Measurements from ENCODE around the gene GRIN2C. TPM values are rescaled to one million over a fixed set of nuclear protein-coding genes. Genes with fewer than 3 reads are reported as not detected.

The GRIN2C gene
- total RNA-seq, 1 experiment from 2014 or later, result 0.44 TPM

DNA sequence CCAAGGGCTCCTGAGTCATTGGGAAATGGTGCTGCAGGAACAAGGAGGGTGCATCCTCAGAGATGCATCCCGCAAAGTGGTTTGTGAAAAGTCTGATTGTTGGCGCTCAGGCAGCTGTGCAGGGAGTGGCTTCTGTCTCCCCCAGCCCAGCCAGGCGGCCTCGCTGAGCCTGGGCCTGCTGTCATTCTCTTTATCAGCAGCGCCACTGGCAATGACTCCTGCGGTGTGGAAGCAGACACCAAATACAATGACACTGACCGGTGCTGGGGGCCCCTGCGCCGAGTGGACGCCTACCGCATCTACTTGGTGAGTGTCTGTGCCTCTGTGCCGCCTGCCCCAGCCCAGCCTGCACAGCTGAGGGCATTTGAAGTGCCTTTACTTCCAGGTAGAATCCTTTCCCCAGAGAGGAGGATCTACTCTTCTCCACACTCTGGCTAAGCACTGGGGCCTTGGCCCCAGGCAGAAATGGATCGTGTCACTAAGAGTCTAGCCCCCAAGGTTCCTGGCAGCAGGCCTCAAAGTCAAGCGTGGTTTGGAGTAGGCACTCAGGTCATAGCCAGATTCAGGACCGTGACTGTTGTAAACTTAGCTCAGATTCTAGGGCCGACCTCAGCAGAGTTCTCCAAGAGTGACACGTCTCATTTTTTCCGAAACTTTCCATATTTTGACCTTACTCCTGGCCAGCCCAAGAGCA, 64.2 kb downstream of the GRIN2C start:
- H2BK5ac ChIP-seq (ENCODE audit: insufficient read length, low read length), result no peak overlapping the region
- H3K9ac ChIP-seq (ENCODE audit: extremely low read depth, insufficient read length, low read length), result no peak overlapping the region
- H2BK12ac ChIP-seq (ENCODE audit: insufficient read length, low read depth, low read length), result no peak overlapping the region
- H3K27ac ChIP-seq (ENCODE audit: insufficient read length, low read depth, low read length), result no peak overlapping the region
- H3K23me2 ChIP-seq (ENCODE audit: insufficient read length, low read depth, low read length, poor library complexity, severe bottlenecking), result no peaks in the 10 kb centered on the region
- H3K4ac ChIP-seq (ENCODE audit: low read depth, low read length), result no peak overlapping the region
- no peaks in the 10 kb centered on the region for H4K20me1 ChIP-seq (ENCODE audit: control insufficient read depth, insufficient read depth, insufficient read length)
- H3K9me3 ChIP-seq (ENCODE audit: control insufficient read depth, low read depth, low read length), result no peaks in the 10 kb centered on the region
- H3K27me3 ChIP-seq (ENCODE audit: insufficient read depth, low read length), result no peaks in the 10 kb centered on the region
- no peaks in the 10 kb centered on the region for H3K79me1 ChIP-seq (ENCODE audit: insufficient read depth, low read depth, low read length, poor library complexity, severe bottlenecking)
- no peaks in the 10 kb centered on the region for H3K4me1 ChIP-seq (ENCODE audit: insufficient read depth, low read length)
- no peak overlapping the region for H3K4me3 Mint-ChIP-seq
- H3K4me1 Mint-ChIP-seq, result peaks cover 0 to under 1% of the 10 kb centered on the region in 2 experiments; a peak in 2 of 4 replicates
- no peak overlapping the region for H2AK5ac ChIP-seq (ENCODE audit: insufficient read length, low read length)
- H3K23ac ChIP-seq (ENCODE audit: insufficient read length, low read depth, low read length), result no peak overlapping the region
- TF ChIP-seq, protein P1, sequence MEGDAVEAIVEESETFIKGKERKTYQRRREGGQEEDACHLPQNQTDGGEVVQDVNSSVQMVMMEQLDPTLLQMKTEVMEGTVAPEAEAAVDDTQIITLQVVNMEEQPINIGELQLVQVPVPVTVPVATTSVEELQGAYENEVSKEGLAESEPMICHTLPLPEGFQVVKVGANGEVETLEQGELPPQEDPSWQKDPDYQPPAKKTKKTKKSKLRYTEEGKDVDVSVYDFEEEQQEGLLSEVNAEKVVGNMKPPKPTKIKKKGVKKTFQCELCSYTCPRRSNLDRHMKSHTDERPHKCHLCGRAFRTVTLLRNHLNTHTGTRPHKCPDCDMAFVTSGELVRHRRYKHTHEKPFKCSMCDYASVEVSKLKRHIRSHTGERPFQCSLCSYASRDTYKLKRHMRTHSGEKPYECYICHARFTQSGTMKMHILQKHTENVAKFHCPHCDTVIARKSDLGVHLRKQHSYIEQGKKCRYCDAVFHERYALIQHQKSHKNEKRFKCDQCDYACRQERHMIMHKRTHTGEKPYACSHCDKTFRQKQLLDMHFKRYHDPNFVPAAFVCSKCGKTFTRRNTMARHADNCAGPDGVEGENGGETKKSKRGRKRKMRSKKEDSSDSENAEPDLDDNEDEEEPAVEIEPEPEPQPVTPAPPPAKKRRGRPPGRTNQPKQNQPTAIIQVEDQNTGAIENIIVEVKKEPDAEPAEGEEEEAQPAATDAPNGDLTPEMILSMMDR (conservative IDR thresholded peaks at IDR 0.05), result no peak
- H3K14ac ChIP-seq (ENCODE audit: insufficient read depth, low read length), result no peak overlapping the region
- H3T11ph ChIP-seq (ENCODE audit: low read length), result no peak overlapping the region
- no peaks in the 10 kb centered on the region for H3K9me3 Mint-ChIP-seq
- H3K18ac ChIP-seq (ENCODE audit: insufficient read length, low read depth, low read length), result no peak overlapping the region
- H4K91ac ChIP-seq (ENCODE audit: insufficient read length, low read depth, low read length), result no peak overlapping the region
- H2AFZ ChIP-seq (ENCODE audit: low read length), result no peak overlapping the region
- WGBS (ENCODE audit: extremely low coverage, insufficient read length, low lambda C conversion rate), result no CpG with 5 or more reads among the region's 18 CpGs
- H3K56ac ChIP-seq (ENCODE audit: insufficient read length, low read depth, low read length), result no peak overlapping the region
- no peak for DNase-seq
- H4K5ac ChIP-seq (ENCODE audit: insufficient read length, low read depth, low read length), result no peak overlapping the region
- no peaks in the 10 kb centered on the region for H3K27me3 Mint-ChIP-seq (ENCODE audit: low read depth)
- H3K4me2 ChIP-seq (ENCODE audit: insufficient read depth, insufficient read length, low read length), result no peak overlapping the region
- H2BK120ac ChIP-seq (ENCODE audit: low read depth, low read length, poor library complexity, severe bottlenecking), result no peak overlapping the region
- no peak overlapping the region for H2BK15ac ChIP-seq (ENCODE audit: low read depth, low read length)
- H4K8ac ChIP-seq (replicated peaks; ENCODE audit: insufficient read length, low read depth, low read length), result no peak overlapping the region
- H3K79me2 ChIP-seq (ENCODE audit: insufficient read depth, low read length), result no peaks in the 10 kb centered on the region
- no peak overlapping the region for H3K27ac Mint-ChIP-seq
- H3K36me3 Mint-ChIP-seq (ENCODE audit: insufficient read depth in 1 of 3, low read depth in 3 of 3), result peaks cover 9 to 56% (median 53%) of the 10 kb centered on the region in 3 experiments; a peak in 6 of 7 replicates
- no peak overlapping the region for H2BK20ac ChIP-seq (ENCODE audit: low read depth, low read length, poor library complexity, severe bottlenecking)

Data from H9 (cell line).